H1 (cell line): ENCODE data around the gene CHEK2. TPM values are rescaled to one million over a fixed set of nuclear protein-coding genes. Genes with fewer than 3 reads are reported as not detected.

Source experiments
- CTCF ChIA-PET: fragments of 300-600 bp; sonication (Branson Sonifier 250); formaldehyde crosslinking; loops from one replicate; lab custom pipeline; 2021; ENCODE audit not compliant: partially characterized antibody; lab: Charles Lee
- POLR2A ChIA-PET: fragments of 300-600 bp; sonication (Branson Sonifier 250); formaldehyde crosslinking; loops from one replicate; lab custom pipeline; 2021; ENCODE audit warnings: inconsistent platforms; ENCODE audit not compliant: partially characterized antibody; lab: Charles Lee
- DNase-seq, 2 experiments: peaks; one replicate each; pipeline versions ENCODE4 v3.0.0 to v3.0.0-alpha.2; 2010 to 2022; ENCODE audit warnings: low spot score in 2 of 2, low read depth in 1 of 2, mixed read lengths in 1 of 2
- FAIRE-seq: peaks from 2 replicates; lab custom pipeline; 2011; peaks lifted over from hg19 to GRCh38; lab: Jason Lieb, UNC
- H2AFZ ChIP-seq: 2 replicates; pipeline ENCODE4 v1.8.1; 2012; ENCODE audit warnings: low read length, inconsistent platforms
- H2AK5ac ChIP-seq: 2 replicates; pipeline ENCODE4 v1.6.1; 2013; ENCODE audit warnings: low read depth, low read length
- H2BK120ac ChIP-seq: replicated peaks from 2 replicates; pipeline ENCODE3; 2013; ENCODE audit warnings: low read depth, low read length, inconsistent platforms
- H2BK12ac ChIP-seq: 2 replicates; pipeline ENCODE4 v1.6.1; 2013; ENCODE audit warnings: low read depth, low read length
- H2BK15ac ChIP-seq: 2 replicates; pipeline ENCODE4 v1.6.1; 2013; ENCODE audit warnings: low read length
- H2BK20ac ChIP-seq: 2 replicates; pipeline ENCODE4 v1.6.1; 2013; ENCODE audit warnings: low read length
- H2BK5ac ChIP-seq: 2 replicates; pipeline ENCODE4 v1.6.1; 2013; ENCODE audit warnings: low read depth, low read length
- H3K14ac ChIP-seq: 2 replicates; pipeline ENCODE4 v1.6.1; 2013; ENCODE audit warnings: inconsistent platforms; ENCODE audit not compliant: insufficient read length
- H3K18ac ChIP-seq: 2 replicates; pipeline ENCODE4 v1.6.1; 2013; ENCODE audit warnings: low read length; ENCODE audit errors: extremely low read depth
- H3K23ac ChIP-seq: 2 replicates; pipeline ENCODE4 v1.6.1; 2013; ENCODE audit warnings: inconsistent platforms; ENCODE audit not compliant: insufficient read length
- H3K23me2 ChIP-seq: 2 replicates; pipeline ENCODE4 v1.6.1; 2013; ENCODE audit warnings: low read depth, low read length
- H3K27ac ChIP-seq: 2 replicates; pipeline ENCODE4 v1.6.1; 2011; ENCODE audit warnings: low read depth, low read length, inconsistent platforms
- H3K27me3 ChIP-seq, 4 experiments: replicated peaks in 1 of 4; 1 replicate in 1 of 4; 2 replicates in 3 of 4; pipeline versions ENCODE4 v1.6.1 to v1.8.1; 2011 to 2013; ENCODE audit warnings: low read length in 3 of 4, mild to moderate bottlenecking in 3 of 4, inconsistent platforms in 2 of 4, mixed read lengths in 2 of 4, moderate library complexity in 1 of 4; ENCODE audit not compliant: control insufficient read depth in 3 of 4, insufficient read depth in 3 of 4; ENCODE audit errors: extremely low read depth in 1 of 4
- H3K36me3 ChIP-seq, 4 experiments: 2 replicates each; pipeline versions ENCODE4 v1.6.1 to v1.8.1; 2011 to 2013; ENCODE audit warnings: mild to moderate bottlenecking in 4 of 4, low read length in 3 of 4, moderate library complexity in 2 of 4, control low read depth in 1 of 4, inconsistent platforms in 1 of 4; ENCODE audit not compliant: insufficient read depth in 4 of 4, control insufficient read depth in 2 of 4
- H3K4ac ChIP-seq: replicated peaks from 2 replicates; pipeline ENCODE3; 2013; ENCODE audit warnings: low read length, low read depth, mixed read lengths, inconsistent platforms; ENCODE audit not compliant: insufficient read length
- H3K4me1 ChIP-seq, 4 experiments: replicated peaks in 1 of 4; 1 replicate in 1 of 4; 2 replicates in 3 of 4; pipeline versions ENCODE4 v1.6.1 to v1.8.1; 2011 to 2013; ENCODE audit warnings: low read length in 3 of 4, inconsistent platforms in 2 of 4, mixed read lengths in 1 of 4; ENCODE audit not compliant: insufficient read depth in 4 of 4, control insufficient read depth in 3 of 4
- H3K4me2 ChIP-seq, 2 experiments: 2 replicates each; pipeline versions ENCODE4 v1.6.1 to v1.8.1; 2011 to 2013; ENCODE audit warnings: low read depth in 2 of 2, low read length in 2 of 2, control low read depth in 1 of 2, inconsistent platforms in 1 of 2, mild to moderate bottlenecking in 1 of 2; ENCODE audit not compliant: insufficient read depth in 1 of 2
- H3K4me3 ChIP-seq, 4 experiments: fragments of 200-600, 300-600 bp in 1 of 4; sonication (generic), shearing (Covaris generic), sonication (Bioruptor Twin) in 1 of 4; 2 replicates each; pipeline versions ENCODE4 v1.5.1 to v1.8.1; 2011 to 2016; ENCODE audit warnings: low read length in 4 of 4, low read depth in 3 of 4, control low read depth in 2 of 4, inconsistent platforms in 2 of 4, mild to moderate bottlenecking in 2 of 4, mixed read lengths in 1 of 4, moderate library complexity in 1 of 4; ENCODE audit not compliant: insufficient read depth in 2 of 4; ENCODE audit errors: extremely low read depth in 1 of 4
- H3K56ac ChIP-seq: replicated peaks from 2 replicates; pipeline ENCODE3; 2013; ENCODE audit warnings: low read depth, mild to moderate bottlenecking, mixed read lengths, low read length, inconsistent platforms; ENCODE audit not compliant: insufficient read length
- H3K79me1 ChIP-seq: 2 replicates; pipeline ENCODE4 v1.6.1; 2013; ENCODE audit warnings: low read depth, low read length, control low read depth
- H3K79me2 ChIP-seq, 2 experiments: 2 replicates each; pipeline versions ENCODE4 v1.6.1 to v1.8.1; 2012 to 2013; ENCODE audit warnings: low read length in 2 of 2, mild to moderate bottlenecking in 2 of 2, inconsistent platforms in 1 of 2; ENCODE audit not compliant: insufficient read depth in 2 of 2, control insufficient read depth in 1 of 2
- H3K9ac ChIP-seq, 4 experiments: replicated peaks in 1 of 4; 1 replicate in 1 of 4; 2 replicates in 3 of 4; pipeline versions ENCODE4 v1.6.1 to v1.8.1; 2011 to 2013; ENCODE audit warnings: low read depth in 3 of 4, low read length in 3 of 4, control low read depth in 2 of 4, mild to moderate bottlenecking in 2 of 4, moderate library complexity in 2 of 4, inconsistent platforms in 1 of 4; ENCODE audit errors: extremely low read depth in 1 of 4
- H3K9me3 ChIP-seq, 2 experiments: 2 replicates each; pipeline versions ENCODE4 v1.6.1 to v1.8.1; 2012 to 2013; ENCODE audit warnings: mild to moderate bottlenecking in 2 of 2, moderate library complexity in 2 of 2, control low read depth in 1 of 2, inconsistent platforms in 1 of 2, low read depth in 1 of 2, low read length in 1 of 2, mixed read lengths in 1 of 2; ENCODE audit not compliant: insufficient read depth in 2 of 2
- H4K20me1 ChIP-seq, 2 experiments: replicated peaks in 1 of 2; 2 replicates each; pipeline versions ENCODE3 to v1.8.1; 2011 to 2013; ENCODE audit warnings: inconsistent platforms in 2 of 2, low read length in 2 of 2, mild to moderate bottlenecking in 1 of 2; ENCODE audit not compliant: insufficient read depth in 2 of 2, control insufficient read depth in 1 of 2
- H4K5ac ChIP-seq: 2 replicates; pipeline ENCODE4 v1.6.1; 2013; ENCODE audit warnings: low read length, low read depth, mixed read lengths, inconsistent platforms; ENCODE audit not compliant: insufficient read length
- H4K8ac ChIP-seq: 2 replicates; pipeline ENCODE4 v1.8.0; 2013; ENCODE audit warnings: mild to moderate bottlenecking, moderate library complexity, low read length, inconsistent platforms; ENCODE audit not compliant: insufficient read depth; ENCODE audit errors: extremely low read depth
- H4K91ac ChIP-seq: replicated peaks from 2 replicates; pipeline ENCODE3; 2013; ENCODE audit warnings: low read length, mixed read lengths, inconsistent platforms; ENCODE audit not compliant: insufficient read length
- ASH2L ChIP-seq: fragments of 200-600, 300-600 bp; sonication (generic); IDR thresholded peaks from one replicate; pipeline ENCODE4 v1.7.1; 2017; ENCODE audit warnings: low read length
- BACH1 ChIP-seq: IDR thresholded peaks from 2 replicates; pipeline ENCODE4 v1.6.1; 2012; ENCODE audit warnings: low read length, improper control_type of control experiment
- CBX8 ChIP-seq: fragments of 300-800, 300-1000 bp; sonication (generic); IDR thresholded peaks from 2 replicates; pipeline ENCODE4 v1.7.1; 2016; ENCODE audit warnings: low read depth, low read length, borderline replicate concordance
- GABPA ChIP-seq: IDR thresholded peaks from 2 replicates; pipeline ENCODE4 v1.6.1; 2011; ENCODE audit warnings: mild to moderate bottlenecking, low read length, moderate library complexity, borderline replicate concordance; ENCODE audit not compliant: insufficient read depth
- JUN ChIP-seq: IDR thresholded peaks from 2 replicates; pipeline ENCODE4 v1.6.1; 2011; ENCODE audit warnings: low read depth, mild to moderate bottlenecking, improper control_type of control experiment, low read length
- JUND ChIP-seq: IDR thresholded peaks from 2 replicates; pipeline ENCODE4 v1.6.1; 2011; ENCODE audit warnings: mild to moderate bottlenecking, improper control_type of control experiment, low read length
- KDM1A ChIP-seq: fragments of 200-600, 300-600 bp; sonication (generic); IDR thresholded peaks from 2 replicates; pipeline ENCODE4 v1.7.1; 2016; ENCODE audit warnings: mild to moderate bottlenecking, low read length, borderline replicate concordance
- NRF1 ChIP-seq: IDR thresholded peaks from 2 replicates; pipeline ENCODE4 v1.6.1; 2011; ENCODE audit warnings: mild to moderate bottlenecking, low read depth, low read length, improper control_type of control experiment
- POU5F1 ChIP-seq: IDR thresholded peaks from 2 replicates; pipeline ENCODE4 v1.6.1; 2011; ENCODE audit warnings: low read depth, mild to moderate bottlenecking, low read length, moderate library complexity
- RXRA ChIP-seq: IDR thresholded peaks from 2 replicates; pipeline ENCODE4 v1.6.1; 2011; ENCODE audit warnings: low read depth, mild to moderate bottlenecking, low read length, moderate library complexity; ENCODE audit not compliant: insufficient read depth
- SAP30 ChIP-seq: fragments of 300-600 bp; sonication (generic); IDR thresholded peaks from 2 replicates; pipeline ENCODE4 v1.7.1; 2012; ENCODE audit warnings: low read length, moderate library complexity, mild to moderate bottlenecking, inconsistent platforms; ENCODE audit not compliant: insufficient read depth, insufficient replicate concordance
- SP1 ChIP-seq: IDR thresholded peaks from 2 replicates; pipeline ENCODE4 v1.6.1; 2011; ENCODE audit warnings: low read depth, low read length
- TAF1 ChIP-seq: IDR thresholded peaks from 2 replicates; pipeline ENCODE4 v1.6.1; 2011; ENCODE audit warnings: mild to moderate bottlenecking, low read depth, low read length
- TAF7 ChIP-seq: optimal IDR thresholded peaks from 2 replicates; pipeline ENCODE3; 2011; ENCODE audit warnings: low read depth, mild to moderate bottlenecking, inconsistent platforms, low read length, moderate library complexity, borderline replicate concordance
- TEAD4 ChIP-seq: IDR thresholded peaks from 2 replicates; pipeline ENCODE4 v1.6.1; 2012; ENCODE audit warnings: low read depth, low read length, inconsistent platforms, mixed read lengths
- YY1 ChIP-seq: IDR thresholded peaks from 2 replicates; pipeline ENCODE4 v1.6.1; 2011; ENCODE audit warnings: low read depth, mild to moderate bottlenecking, low read length
- polyA plus RNA-seq, 7 experiments: library from polyadenylated mRNA; depleted of rRNA in 3 of 7; stranded (reverse) in 5 of 7; unstranded in 2 of 7; fragments of >200 nt in 5 of 7; fragments of 200-250 nt in 2 of 7; gene quantifications; 1 replicate in 5 of 7; 2 replicates in 1 of 7; 4 replicates in 1 of 7; pipeline versions ENCODE4 v1.2.1 to v1.2.3, GENCODE V29; 2011 to 2013; ENCODE audit warnings: missing spikeins in 2 of 7, mixed read lengths in 2 of 7
- total RNA-seq: library from RNA; stranded (reverse); fragmentation: NEBNext Ultra II Directional; extraction: Animal tissue kit (Norgen Biotek cat#: 25700); gene quantifications from 2 replicates; pipeline ENCODE4 v1.2.1, GENCODE V29; 2021

CHEK2 gene
- total and polyA plus RNA-seq, 2 of the 8 experiments (the other 6 are each of a cell fraction or from before 2014, with no cell fraction given), result 74.9 to 89.5 TPM

- Histone ChIP-seq H3K36me3 (peaks cover 0 to 23% (median 7%) of the 10 kb centered on the region in 4 experiments; a peak in 3 of 8 replicates), H3K27me3 (no peaks in the 10 kb centered on the region), H2AK5ac (no peak overlapping the region), H3K4me1 (no peaks in the 10 kb centered on the region), H2BK15ac (no peak overlapping the region), H4K5ac (no peak overlapping the region), H2BK120ac (no peak overlapping the region), H3K23me2 (no peaks in the 10 kb centered on the region; the same call in 1 of the 2 replicates), H3K79me2 (no peaks in the 10 kb centered on the region), H3K27ac (no peak overlapping the region), H3K9ac (no peak overlapping the region), H4K91ac (no peak overlapping the region), H3K79me1 (no peaks in the 10 kb centered on the region), H4K20me1 (peaks cover 0 to 4% of the 10 kb centered on the region in 2 experiments), H2AFZ (no peak overlapping the region), H3K4me2 (no peak overlapping the region), H3K23ac (no peak overlapping the region), H3K9me3 (no peaks in the 10 kb centered on the region), H4K8ac (no peak overlapping the region), H2BK5ac (no peak overlapping the region), H2BK12ac (no peak overlapping the region), H3K14ac (no peak overlapping the region), H3K4me3 (no peak overlapping the region), H3K4ac (no peak overlapping the region), H3K56ac (no peak overlapping the region), H2BK20ac (no peak overlapping the region), H3K18ac (no peak overlapping the region)
- DNase-seq (no peak), FAIRE-seq (no peak)
- ChIA-PET POLR2A (no interaction called here), CTCF (interaction anchor here (0.7 to 1.4 kb wide), 2 partner anchors 10 to 33 kb away, joined by 4 read pairs; no protein-coding TSS in a partner anchor)
- TF ChIP-seq CBX8, result no peak
- no peak for TF ChIP-seq JUN
- no peak for TF ChIP-seq POU5F1
- TF ChIP-seq YY1, result no peak
- TF ChIP-seq GABPA, result no peak
- no peak for TF ChIP-seq ASH2L
- TF ChIP-seq SAP30, result no peak
- no peak for TF ChIP-seq TEAD4
- no peak for TF ChIP-seq JUND
- no peak for TF ChIP-seq RXRA
- no peak for TF ChIP-seq KDM1A
- no peak for TF ChIP-seq TAF1
- TF ChIP-seq NRF1, result no peak
- no peak for TF ChIP-seq TAF7
- TF ChIP-seq SP1, result no peak
- no peak for TF ChIP-seq BACH1
These were observed 38.2 kb downstream of the CHEK2 start for GRCh38 chr22:28703436-28703835.
